Right lung (tissue), 5 donors: ENCODE measurements around the gene ARVCF. TPM values are rescaled to one million over a fixed set of nuclear protein-coding genes. Genes with fewer than 3 reads are reported as not detected.
A peak's percentile ranks its signal among the peaks of the same experiment; 100 is the strongest.

ENCODE experiments used
- DNase-seq, 2 donors: peaks; one replicate each; pipeline ENCODE4 v3.0.0-alpha.2; 2013
- polyA plus RNA-seq, 5 donors: library from polyadenylated mRNA; unstranded; fragments of 120-200 nt; gene quantifications; one replicate each; pipeline versions ENCODE4 v1.2.1 to v1.2.3, GENCODE V29; 2013; ENCODE audit warnings: inconsistent platforms in 1 of 5, low replicate concordance in 1 of 5; ENCODE audit not compliant: insufficient read length in 5 of 5, insufficient read depth in 1 of 5

ARVCF gene
- polyA plus RNA-seq, 5 donors: 18.4 to 46.1 (median 24.7) TPM

GRCh38 chr22:19974268-19974861, 42.3 kb downstream of the ARVCF start:
- peak in 1 of 2 donors; percentile 44 for DNase-seq

GRCh38 chr22:19973551-19974267, 42.9 kb downstream of the ARVCF start:
- DNase-seq: no peak

DNA sequence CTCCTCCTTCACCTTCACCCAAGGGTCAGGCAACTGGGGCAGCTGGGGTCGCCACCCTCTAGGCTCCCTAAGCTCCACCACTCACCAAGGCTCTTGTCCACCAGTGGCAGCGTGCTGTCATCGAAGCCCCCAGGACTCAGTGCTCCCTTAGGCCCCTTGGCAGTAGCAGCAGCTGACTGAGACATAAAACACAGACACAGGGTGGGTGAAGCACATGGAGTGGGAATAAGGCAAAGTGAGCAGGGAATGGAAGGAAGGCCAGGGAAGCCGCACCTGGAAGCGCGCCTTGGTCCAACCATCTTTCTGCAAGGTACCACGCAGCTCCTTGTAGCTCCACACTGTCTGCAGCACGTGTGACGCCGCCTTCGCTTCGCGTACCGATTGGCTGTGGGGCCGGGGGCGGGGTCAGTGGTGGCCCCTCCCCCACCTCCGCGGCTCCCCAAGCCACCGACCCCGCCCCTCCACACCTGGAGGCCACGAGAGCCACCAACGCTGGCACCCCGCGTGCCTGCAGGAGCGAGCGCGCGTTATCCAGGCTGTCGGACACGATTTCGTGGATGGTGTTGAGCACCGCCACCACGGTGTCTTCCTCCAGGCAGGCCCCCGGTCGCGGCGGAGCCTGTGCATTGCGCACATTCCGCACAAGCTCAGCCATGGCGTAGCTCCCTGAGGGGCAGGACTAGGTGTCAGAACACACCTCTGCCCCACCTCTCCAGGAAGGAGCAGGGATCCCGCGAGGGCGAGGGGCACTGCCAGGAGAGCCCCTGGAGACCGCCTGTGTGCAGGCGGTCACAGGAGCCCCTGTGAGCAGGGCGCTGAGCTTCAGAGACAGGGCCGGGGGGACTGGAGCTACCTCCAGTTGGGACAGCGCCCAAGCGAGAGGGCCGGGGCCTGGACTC, 43.7 kb downstream of the ARVCF start:
- DNase-seq: no peak

DNA sequence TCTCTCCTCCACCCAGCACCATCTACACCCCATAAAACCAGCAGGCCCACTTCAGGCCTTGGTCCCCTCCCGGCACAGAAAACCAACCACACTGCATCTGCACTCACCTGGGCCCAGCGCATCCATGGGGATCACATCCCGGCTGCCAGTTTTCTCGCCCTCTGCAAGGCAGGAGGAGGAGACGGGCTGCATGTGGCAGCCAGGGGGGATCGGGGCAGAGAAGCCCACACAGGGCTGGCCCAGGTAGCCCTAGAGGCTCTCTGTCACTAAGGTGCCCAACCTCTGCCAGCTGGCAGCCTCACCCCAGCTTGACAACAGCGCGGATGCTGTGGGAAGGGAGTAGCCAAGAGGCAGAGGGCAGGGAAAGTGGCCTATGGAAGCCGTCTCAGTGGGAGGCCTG, 44.4 kb downstream of the ARVCF start:
- no peak for DNase-seq

DNA sequence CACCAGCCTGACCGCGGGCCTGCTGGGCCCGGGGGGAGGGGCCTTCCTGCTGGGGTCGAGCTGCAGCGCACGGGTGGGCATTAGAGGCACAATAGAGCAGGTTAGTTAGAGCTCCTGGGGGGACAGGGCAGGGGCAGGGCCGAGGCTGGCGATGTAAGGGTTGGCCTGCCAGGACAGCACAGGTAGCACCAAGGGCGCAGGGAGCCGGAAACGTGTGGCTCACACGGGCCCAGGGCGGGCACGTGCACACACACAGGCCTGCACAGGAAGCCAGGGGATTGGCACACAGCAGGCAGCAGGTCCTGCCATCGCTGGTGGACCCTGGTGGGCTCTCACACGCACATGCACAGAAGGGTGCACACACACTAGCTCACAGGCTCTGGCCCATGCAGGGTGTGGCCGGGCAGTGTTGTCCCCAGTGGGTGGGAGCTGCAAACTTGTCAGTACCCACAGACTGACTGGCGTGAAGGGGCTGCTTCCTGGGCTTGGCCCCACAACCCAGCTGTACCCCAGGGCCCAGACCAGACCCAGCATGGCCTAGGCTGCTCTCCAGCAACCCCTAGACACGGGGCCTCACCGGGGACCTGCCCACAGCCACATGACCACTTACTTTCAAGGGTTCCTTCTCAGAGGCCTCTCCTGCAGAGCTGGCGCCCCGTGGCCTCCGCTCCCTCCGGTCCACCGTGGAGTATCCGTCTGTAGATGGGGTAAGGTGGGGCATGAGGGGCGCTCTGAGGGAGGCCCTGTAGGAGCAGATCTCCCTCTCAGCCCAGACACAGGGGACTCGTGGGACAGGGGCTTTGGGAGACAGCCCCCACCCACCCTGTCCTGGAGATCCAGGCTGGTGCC, 45.1 kb downstream of the ARVCF start:
- DNase-seq: no peak

GRCh38 chr22:19970479-19971275, 45.9 kb downstream of the ARVCF start:
- peak; percentile 39 to 54 for DNase-seq

GRCh38 chr22:19970031-19970478, 46.6 kb downstream of the ARVCF start:
- DNase-seq: no peak

GRCh38 chr22:19969141-19969928, 47.3 kb downstream of the ARVCF start:
- no peak for DNase-seq

- DNase-seq: no peak
These were observed 48.2 kb downstream of the ARVCF start for GRCh38 chr22:19968450-19968891.

- DNase-seq: no peak
These were observed 48.7 kb downstream of the ARVCF start for GRCh38 chr22:19967850-19968449.

GRCh38 chr22:19966908-19967750, 49.5 kb downstream of the ARVCF start:
- DNase-seq: no peak

DNA sequence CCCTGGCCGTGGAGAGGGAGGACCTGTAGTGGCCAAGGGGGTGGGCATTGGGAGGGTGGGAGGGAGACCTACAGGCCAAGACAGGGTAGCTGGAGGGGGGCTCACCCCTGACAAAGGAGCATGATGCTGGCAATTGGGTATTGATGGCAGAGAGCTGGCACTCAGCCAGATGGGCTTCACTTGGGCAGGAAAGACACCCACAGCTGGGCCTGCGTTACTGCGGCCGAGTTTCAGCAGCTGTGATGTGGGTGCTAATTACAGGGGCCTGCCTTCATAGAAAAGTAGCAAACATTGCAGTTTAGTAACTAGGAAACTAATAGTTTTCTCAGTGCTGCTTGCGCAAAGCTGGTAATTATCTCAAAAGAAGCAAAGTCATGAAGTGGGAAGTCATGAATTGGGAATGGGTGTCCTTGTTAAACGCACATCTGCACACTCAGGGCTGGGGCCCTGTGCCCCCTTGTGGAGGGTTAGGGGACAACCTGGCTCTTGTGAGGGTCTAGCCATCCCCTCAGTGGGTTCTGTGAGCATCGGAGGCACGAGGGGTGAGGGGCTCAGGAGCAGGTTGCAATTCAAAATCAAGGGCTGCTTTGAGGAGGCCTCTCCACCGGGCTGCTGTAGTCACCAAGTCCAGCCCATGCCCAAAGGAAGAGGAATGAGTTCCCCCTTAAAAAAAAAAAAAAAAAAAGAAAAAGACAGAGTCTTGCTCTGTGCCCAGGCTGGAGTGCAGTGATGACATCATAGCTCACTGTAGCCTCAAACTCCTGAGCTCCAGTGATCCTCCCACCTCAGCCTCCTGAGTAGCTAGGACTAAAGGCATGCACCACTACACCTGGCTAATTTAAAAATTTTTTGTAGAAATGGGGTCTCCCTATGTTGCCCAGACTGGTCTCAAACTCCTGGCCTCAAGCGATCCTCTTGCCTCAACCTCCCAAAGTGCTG, 50.6 kb downstream of the ARVCF start:
- no peak for DNase-seq

DNA sequence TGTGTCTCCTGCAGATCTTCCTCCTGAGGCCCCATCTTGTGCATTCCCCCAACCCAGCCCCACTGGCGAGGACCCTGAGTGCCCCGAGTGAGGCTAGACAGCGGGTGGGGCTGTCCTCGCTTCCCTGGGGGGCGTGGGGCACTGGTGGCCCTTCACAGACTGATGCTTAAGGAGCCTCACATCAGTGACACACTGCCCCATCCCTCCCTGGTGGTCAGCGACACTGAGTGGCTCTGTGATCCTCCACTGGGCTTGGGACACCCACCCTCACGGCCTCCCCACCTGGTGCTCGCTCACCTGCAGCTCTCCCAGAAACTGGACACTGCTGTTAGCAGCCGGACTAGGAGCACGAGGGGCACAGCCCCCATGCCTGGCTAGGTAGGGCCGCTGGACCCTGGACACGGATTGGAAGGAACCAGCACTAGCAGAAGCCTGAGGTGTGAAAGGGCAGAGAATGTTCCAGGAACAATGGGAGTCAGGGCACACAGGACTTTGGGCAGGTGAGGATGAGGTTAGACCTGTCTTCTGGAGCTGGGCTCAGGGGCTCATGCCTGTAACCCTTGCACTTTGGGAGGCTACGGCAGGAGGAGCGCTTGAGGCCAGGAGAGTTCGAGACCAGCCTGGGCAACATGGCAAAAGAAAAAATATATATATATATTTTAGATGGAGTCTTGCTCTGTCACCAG, 51.8 kb downstream of the ARVCF start:
- no peak for DNase-seq

GRCh38 chr22:19963863-19964642, 52.6 kb downstream of the ARVCF start:
- DNase-seq: no peak

- DNase-seq: peak; percentile 63 to 67
These were observed 53.5 kb downstream of the ARVCF start for GRCh38 chr22:19962909-19963806.
